SU-DHL-6 (cell line): ENCODE results near the gene LRRC55.

ENCODE experiments used
- H2AFZ ChIP-seq: fragments of 200-600 bp; sonication (generic); 2 replicates; pipeline ENCODE4 v1.6.1; 2014; ENCODE audit warnings: low read depth, mild to moderate bottlenecking, moderate library complexity, mixed read lengths, antibody characterized with exemption, low read length; ENCODE audit not compliant: severe bottlenecking
- H3F3A ChIP-seq: fragments of 200-600 bp; shearing (Covaris generic); 2 replicates; pipeline ENCODE4 v1.6.0; 2016; ENCODE audit warnings: antibody characterized with exemption, mild to moderate bottlenecking; ENCODE audit not compliant: insufficient read depth
- H3K27ac ChIP-seq: fragments of 200-600 bp; sonication (generic); 2 replicates; pipeline ENCODE4 v1.5.1; 2016; ENCODE audit warnings: low read depth, mild to moderate bottlenecking, low read length, moderate library complexity, mixed read lengths
- H3K27me3 ChIP-seq: fragments of 200-600 bp; sonication (generic), shearing (Covaris generic); 2 replicates; pipeline ENCODE4 v1.6.0; 2014; ENCODE audit warnings: mild to moderate bottlenecking, low read length
- H3K36me3 ChIP-seq: fragments of 200-600 bp; sonication (generic); 2 replicates; pipeline ENCODE4 v1.6.1; 2014; ENCODE audit warnings: mild to moderate bottlenecking, low read length, mixed read lengths
- H3K4me2 ChIP-seq: fragments of 300-600, 200-600 bp; shearing (Covaris generic), sonication (generic); 2 replicates; pipeline ENCODE4 v1.6.0; 2014; ENCODE audit warnings: low read length, low read depth, mild to moderate bottlenecking; ENCODE audit not compliant: poor library complexity, severe bottlenecking
- H3K4me3 ChIP-seq: fragments of 200-600 bp; sonication (generic); 2 replicates; pipeline ENCODE4 v1.5.1; 2014; ENCODE audit warnings: antibody characterized with exemption, low read length, mild to moderate bottlenecking, mixed read lengths; ENCODE audit not compliant: insufficient read depth, poor library complexity, severe bottlenecking
- H3K79me2 ChIP-seq: fragments of 200-600 bp; sonication (generic); 2 replicates; pipeline ENCODE4 v1.6.1; 2014; ENCODE audit warnings: mild to moderate bottlenecking, low read length, moderate library complexity; ENCODE audit not compliant: insufficient read depth
- H3K9ac ChIP-seq: fragments of 200-600 bp; sonication (generic); 2 replicates; pipeline ENCODE4 v1.7.0; 2014; ENCODE audit warnings: mild to moderate bottlenecking, low read length
- H3K9me2 ChIP-seq: fragments of 200-600 bp; sonication (generic); replicated peaks from 2 replicates; pipeline ENCODE4 v1.6.1; 2014; ENCODE audit warnings: low read length; ENCODE audit not compliant: insufficient read depth
- H3K9me3 ChIP-seq: fragments of 200-600 bp; sonication (generic); 2 replicates; pipeline ENCODE4 v1.6.1; 2014; ENCODE audit warnings: low read length, mixed read lengths; ENCODE audit not compliant: insufficient read depth
- H4K20me1 ChIP-seq: fragments of 200-600 bp; sonication (generic); 2 replicates; pipeline ENCODE4 v1.6.1; 2014; ENCODE audit warnings: low read depth, mild to moderate bottlenecking, antibody characterized with exemption, low read length, moderate library complexity, mixed read lengths
- EZH2phosphoT487 ChIP-seq: fragments of 200-600 bp; sonication (generic), shearing (Covaris generic); conservative IDR thresholded peaks from 2 replicates; pipeline ENCODE4 v1.6.1; 2018; ENCODE audit warnings: mild to moderate bottlenecking, antibody characterized with exemption, low read length, moderate library complexity, mixed read lengths
- TF ChIP-seq, protein P1 (sequence below): fragments of 200-600 bp; sonication (generic); IDR thresholded peaks from one replicate; pipeline ENCODE4 v1.5.1; 2017; ENCODE audit warnings: antibody characterized with exemption, mild to moderate bottlenecking, low read length, moderate library complexity; ENCODE audit not compliant: insufficient read depth, poor library complexity, severe bottlenecking

Gene LRRC55

DNA sequence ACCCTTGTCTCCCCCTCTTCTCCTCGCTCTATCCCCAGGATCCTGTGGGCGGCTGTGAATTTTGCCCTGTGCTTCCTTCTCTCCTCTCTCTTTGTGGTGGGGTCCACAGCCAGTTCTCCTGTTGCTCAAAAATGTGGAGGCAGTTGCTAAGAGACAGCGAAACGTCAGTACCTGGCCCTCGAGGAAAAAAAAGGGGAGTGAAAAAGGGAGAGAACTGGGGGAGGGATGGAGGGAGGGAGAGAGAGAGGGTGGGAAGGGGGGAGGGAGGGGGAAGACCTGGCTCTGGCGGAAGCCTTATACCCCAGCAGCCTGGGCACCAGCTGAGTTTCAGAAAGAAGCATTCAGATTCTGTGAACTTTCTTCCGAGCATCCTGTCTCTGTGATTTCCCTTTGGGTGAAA, 2.1 kb upstream of the LRRC55 start:
- TF ChIP-seq EZH2phosphoT487, result no peak
- TF ChIP-seq, protein P1, sequence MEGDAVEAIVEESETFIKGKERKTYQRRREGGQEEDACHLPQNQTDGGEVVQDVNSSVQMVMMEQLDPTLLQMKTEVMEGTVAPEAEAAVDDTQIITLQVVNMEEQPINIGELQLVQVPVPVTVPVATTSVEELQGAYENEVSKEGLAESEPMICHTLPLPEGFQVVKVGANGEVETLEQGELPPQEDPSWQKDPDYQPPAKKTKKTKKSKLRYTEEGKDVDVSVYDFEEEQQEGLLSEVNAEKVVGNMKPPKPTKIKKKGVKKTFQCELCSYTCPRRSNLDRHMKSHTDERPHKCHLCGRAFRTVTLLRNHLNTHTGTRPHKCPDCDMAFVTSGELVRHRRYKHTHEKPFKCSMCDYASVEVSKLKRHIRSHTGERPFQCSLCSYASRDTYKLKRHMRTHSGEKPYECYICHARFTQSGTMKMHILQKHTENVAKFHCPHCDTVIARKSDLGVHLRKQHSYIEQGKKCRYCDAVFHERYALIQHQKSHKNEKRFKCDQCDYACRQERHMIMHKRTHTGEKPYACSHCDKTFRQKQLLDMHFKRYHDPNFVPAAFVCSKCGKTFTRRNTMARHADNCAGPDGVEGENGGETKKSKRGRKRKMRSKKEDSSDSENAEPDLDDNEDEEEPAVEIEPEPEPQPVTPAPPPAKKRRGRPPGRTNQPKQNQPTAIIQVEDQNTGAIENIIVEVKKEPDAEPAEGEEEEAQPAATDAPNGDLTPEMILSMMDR, result no peak
- Histone ChIP-seq H3K27ac (no peak overlapping the region), H3K9me2 (no peaks in the 10 kb centered on the region), H3F3A (no peaks in the 10 kb centered on the region), H3K36me3 (no peaks in the 10 kb centered on the region), H3K9ac (no peak overlapping the region), H4K20me1 (no peaks in the 10 kb centered on the region), H3K9me3 (no peaks in the 10 kb centered on the region), H2AFZ (no peak overlapping the region), H3K4me2 (no peak overlapping the region), H3K4me3 (no peak overlapping the region), H3K27me3 (no peaks in the 10 kb centered on the region), H3K79me2 (no peaks in the 10 kb centered on the region)

DNA sequence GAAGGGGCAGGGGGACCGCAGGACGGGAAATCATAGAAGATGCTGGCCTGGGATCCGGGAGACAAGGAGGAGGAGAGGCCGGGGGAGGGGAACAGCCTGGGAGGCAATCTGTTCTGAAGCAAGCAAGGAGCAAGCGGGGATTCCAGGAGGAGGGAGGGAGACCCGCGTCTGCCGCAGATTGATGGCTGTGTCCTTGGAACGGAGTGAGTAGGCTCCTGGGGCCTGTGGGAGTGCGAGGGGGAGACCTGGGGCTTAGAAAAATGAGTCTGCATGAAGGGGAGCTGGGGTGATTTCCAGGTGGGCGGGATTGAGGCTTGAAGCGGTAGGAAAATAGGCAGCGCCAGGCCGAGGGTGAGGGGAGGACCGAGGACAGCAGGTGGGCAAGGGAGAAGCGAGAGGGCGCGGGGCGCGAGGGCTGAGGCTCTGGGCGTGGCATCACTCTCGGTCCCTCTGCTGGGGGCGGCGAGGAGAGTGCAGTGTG, 1.6 kb upstream of the LRRC55 start:
- no peaks in the 10 kb centered on the region for H4K20me1 ChIP-seq
- H3K9ac ChIP-seq, result no peak overlapping the region
- TF ChIP-seq EZH2phosphoT487, result no peak
- TF ChIP-seq, protein P1, result no peak
- no peaks in the 10 kb centered on the region for H3K27me3 ChIP-seq
- H3K9me3 ChIP-seq, result no peaks in the 10 kb centered on the region
- no peak overlapping the region for H3K4me2 ChIP-seq
- no peaks in the 10 kb centered on the region for H3K9me2 ChIP-seq
- no peaks in the 10 kb centered on the region for H3F3A ChIP-seq
- no peak overlapping the region for H3K27ac ChIP-seq
- no peaks in the 10 kb centered on the region for H3K36me3 ChIP-seq
- H2AFZ ChIP-seq, result no peak overlapping the region
- no peak overlapping the region for H3K4me3 ChIP-seq
- no peaks in the 10 kb centered on the region for H3K79me2 ChIP-seq

DNA sequence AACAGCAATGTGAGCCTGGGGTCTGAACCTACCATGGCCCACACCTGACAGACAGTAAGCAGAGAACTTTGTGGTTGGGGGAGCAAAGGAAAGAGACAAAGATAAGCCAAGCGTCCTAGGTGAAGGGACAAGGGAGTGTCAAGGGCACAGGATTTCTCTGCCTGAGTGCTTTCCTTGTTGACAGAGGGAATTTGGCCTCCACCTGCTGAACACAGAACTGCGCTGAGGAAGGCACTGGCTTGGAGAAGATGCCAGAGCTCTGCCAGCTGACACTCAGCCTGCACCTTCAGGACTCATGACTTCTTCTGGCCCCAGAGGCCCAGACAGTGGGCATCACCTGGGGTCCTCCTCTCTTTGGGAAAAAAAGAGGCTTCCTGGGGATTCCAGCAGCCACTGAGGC, 789 bp upstream of the LRRC55 start:
- no peaks in the 10 kb centered on the region for H3K79me2 ChIP-seq
- no peaks in the 10 kb centered on the region for H3K36me3 ChIP-seq
- H3K27ac ChIP-seq, result no peak overlapping the region
- H4K20me1 ChIP-seq, result no peaks in the 10 kb centered on the region
- H3K9me3 ChIP-seq, result no peaks in the 10 kb centered on the region
- no peaks in the 10 kb centered on the region for H3K9me2 ChIP-seq
- H2AFZ ChIP-seq, result no peak overlapping the region
- no peak overlapping the region for H3K4me3 ChIP-seq
- no peaks in the 10 kb centered on the region for H3F3A ChIP-seq
- no peaks in the 10 kb centered on the region for H3K27me3 ChIP-seq
- TF ChIP-seq, protein P1, result no peak
- no peak for TF ChIP-seq EZH2phosphoT487
- no peak overlapping the region for H3K9ac ChIP-seq
- H3K4me2 ChIP-seq, result no peak overlapping the region
